Transverse colon (tissue), 3 donors: ENCODE data around the gene WIPF2.

Experiments
- POLR2A ChIP-seq: fragments of 450-650 bp; IDR thresholded peaks from one replicate; pipeline ENCODE4 v1.6.1; 2016; ENCODE audit warnings: antibody characterized with exemption, mild to moderate bottlenecking, moderate library complexity
- TF ChIP-seq, protein P1 (sequence below), 5 experiments: fragments of 200-600 bp in 3 of 5; fragments of 450-650 bp in 2 of 5; sonication (generic) in 3 of 5; IDR thresholded peaks; 1 replicate in 2 of 5; 2 replicates in 3 of 5; pipeline ENCODE4 v1.5.1; 2016 to 2017; ENCODE audit warnings: antibody characterized with exemption in 5 of 5, inconsistent platforms in 3 of 5, mild to moderate bottlenecking in 2 of 5, moderate library complexity in 1 of 5

DNA sequence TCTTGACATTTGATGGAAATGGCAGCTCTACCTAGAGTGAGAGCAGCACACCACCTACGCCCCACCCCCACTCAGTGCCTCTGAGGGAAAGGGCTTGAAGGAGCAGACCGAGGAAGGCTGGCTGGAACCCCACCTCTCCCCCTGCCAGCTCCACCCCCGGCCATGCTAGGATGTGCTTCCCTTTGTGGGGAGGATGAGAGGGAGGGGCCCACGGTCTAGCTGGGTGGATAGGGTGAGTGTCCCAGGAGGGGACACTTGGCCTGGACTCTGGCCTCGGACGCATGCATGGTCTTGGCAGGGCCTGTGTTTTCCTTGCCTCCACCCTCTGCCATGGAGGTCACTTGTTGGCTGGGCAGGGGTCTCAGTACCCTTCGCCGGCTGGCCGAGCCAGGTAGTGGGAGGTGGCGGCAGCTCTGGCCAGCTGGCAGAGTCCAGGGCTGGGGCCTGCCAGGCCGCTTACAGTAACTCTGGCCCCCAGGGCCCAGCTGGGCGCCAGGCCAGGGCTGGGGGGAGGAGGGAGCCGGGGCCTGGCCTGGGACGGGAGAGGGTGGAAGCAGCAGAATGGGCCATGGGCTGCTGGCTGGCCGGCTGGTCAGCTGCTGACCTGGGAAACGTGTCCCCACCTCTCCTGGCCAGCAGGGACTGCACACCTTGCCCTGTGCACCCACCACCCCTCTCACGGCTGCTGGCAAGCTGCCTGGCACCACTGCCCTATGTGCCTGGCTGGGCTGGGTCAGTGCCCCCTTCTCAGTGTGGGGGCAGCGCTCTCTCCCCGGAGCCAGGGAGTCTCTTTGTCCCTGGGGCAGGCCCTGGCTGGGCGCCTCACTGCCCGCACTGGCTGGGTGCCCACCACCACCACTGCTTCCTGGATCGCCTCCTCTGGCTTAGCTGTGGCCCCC lies 112.9 kb downstream of the WIPF2 start:
- TF ChIP-seq, protein P1, sequence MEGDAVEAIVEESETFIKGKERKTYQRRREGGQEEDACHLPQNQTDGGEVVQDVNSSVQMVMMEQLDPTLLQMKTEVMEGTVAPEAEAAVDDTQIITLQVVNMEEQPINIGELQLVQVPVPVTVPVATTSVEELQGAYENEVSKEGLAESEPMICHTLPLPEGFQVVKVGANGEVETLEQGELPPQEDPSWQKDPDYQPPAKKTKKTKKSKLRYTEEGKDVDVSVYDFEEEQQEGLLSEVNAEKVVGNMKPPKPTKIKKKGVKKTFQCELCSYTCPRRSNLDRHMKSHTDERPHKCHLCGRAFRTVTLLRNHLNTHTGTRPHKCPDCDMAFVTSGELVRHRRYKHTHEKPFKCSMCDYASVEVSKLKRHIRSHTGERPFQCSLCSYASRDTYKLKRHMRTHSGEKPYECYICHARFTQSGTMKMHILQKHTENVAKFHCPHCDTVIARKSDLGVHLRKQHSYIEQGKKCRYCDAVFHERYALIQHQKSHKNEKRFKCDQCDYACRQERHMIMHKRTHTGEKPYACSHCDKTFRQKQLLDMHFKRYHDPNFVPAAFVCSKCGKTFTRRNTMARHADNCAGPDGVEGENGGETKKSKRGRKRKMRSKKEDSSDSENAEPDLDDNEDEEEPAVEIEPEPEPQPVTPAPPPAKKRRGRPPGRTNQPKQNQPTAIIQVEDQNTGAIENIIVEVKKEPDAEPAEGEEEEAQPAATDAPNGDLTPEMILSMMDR (IDR thresholded peaks at IDR 0.05): no peak
- no peak for TF ChIP-seq POLR2A
